Measurements from ENCODE around the gene TCERG1L.

TCERG1L gene

DNA sequence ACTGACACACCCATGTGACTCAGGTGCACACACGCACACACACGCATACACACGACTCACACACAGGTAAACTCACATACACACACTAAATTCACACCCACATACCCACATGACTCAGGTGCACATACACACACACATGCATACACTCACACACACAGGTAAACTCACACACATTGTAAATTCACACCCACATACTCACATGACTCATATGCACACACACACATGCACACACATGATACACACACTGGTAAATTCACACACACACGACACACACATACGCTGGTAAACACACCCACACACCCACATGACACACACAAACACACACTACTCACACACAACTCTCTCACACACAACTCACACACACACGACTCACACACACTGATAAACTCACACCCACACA lies 63.6 kb downstream of the TCERG1L start:
- Histone ChIP-seq H3K18ac (ENCODE audit: low read length) (no peak overlapping the region), H3K27me3 (ENCODE audit: control insufficient read depth in 3 of 3, insufficient read depth in 3 of 3, low read depth in 1 of 3, low read length in 3 of 3) (no peaks in the 10 kb centered on the region), H3K9me3 (replicated peaks in 1 of 2; ENCODE audit: control insufficient read depth in 2 of 2, insufficient read depth in 1 of 2, low read depth in 1 of 2, low read length in 2 of 2) (no peaks in the 10 kb centered on the region), H3K4me2 (ENCODE audit: insufficient read depth, low read length, poor library complexity, severe bottlenecking) (no peak overlapping the region), H3K79me1 (ENCODE audit: low read depth, low read length) (no peaks in the 10 kb centered on the region), H3K4me3 (ENCODE audit: low read length in 2 of 2) (no peak overlapping the region), H2BK12ac (ENCODE audit: low read length) (no peak overlapping the region), H3K14ac (ENCODE audit: low read length) (peak overlapping the region; percentile 14), H3K36me3 (replicated peaks in 1 of 2; ENCODE audit: control insufficient read depth in 2 of 2, insufficient read depth in 2 of 2, low read length in 2 of 2) (no peaks in the 10 kb centered on the region), H2BK120ac (ENCODE audit: low read depth, low read length) (no peak overlapping the region), H3K9ac (ENCODE audit: low read depth, low read length, poor library complexity) (no peak overlapping the region), H3K27ac (replicated peaks; ENCODE audit: low read length) (no peak overlapping the region), H3K4ac (ENCODE audit: low read length) (no peak overlapping the region), H2AK5ac (ENCODE audit: low read depth, low read length) (no peak overlapping the region), H2BK5ac (ENCODE audit: low read length) (no peak overlapping the region), H4K8ac (ENCODE audit: low read depth, low read length) (no peak overlapping the region), H3K4me1 (ENCODE audit: control insufficient read depth in 2 of 2, insufficient read depth in 1 of 2, low read depth in 1 of 2, low read length in 2 of 2) (peaks cover 0 to 13% of the 10 kb centered on the region in 2 donors), H4K91ac (ENCODE audit: low read depth, low read length, poor library complexity) (peak overlapping the region; percentile 86), H3K23ac (ENCODE audit: low read depth, low read length, poor library complexity) (no peak overlapping the region), H2BK15ac (ENCODE audit: low read length) (no peak overlapping the region), H2AFZ (ENCODE audit: low read length) (no peak overlapping the region)
- WGBS, 2 donors (ENCODE audit: extremely low coverage in 2 of 2, insufficient read length in 2 of 2, insufficient replicate concordance in 1 of 2), result 100% methylated on average over 1 of the region's 6 CpGs
- DNase-seq (ENCODE audit: low spot score), result no peak

DNA sequence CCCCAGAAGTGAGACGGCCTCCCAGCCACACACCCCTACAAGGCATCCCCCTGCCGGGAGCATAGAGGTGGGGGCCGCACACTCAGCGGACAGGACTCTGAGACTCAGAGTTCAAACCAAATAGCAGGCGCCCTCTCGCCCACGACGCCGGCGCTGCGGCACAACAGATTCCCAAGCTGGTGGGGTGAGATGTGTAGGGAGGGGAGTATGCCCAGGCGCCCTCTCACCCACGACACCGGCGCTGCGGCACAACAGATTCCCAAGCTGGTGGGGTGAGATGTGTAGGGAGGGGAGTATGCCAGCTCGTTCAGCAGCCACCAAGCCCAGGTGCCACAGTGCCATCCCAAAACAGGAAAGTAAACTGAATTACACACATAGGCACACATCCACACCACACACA lies 64.7 kb downstream of the TCERG1L start:
- no peak overlapping the region for H3K14ac ChIP-seq (ENCODE audit: low read length)
- no peaks in the 10 kb centered on the region for H3K27me3 ChIP-seq (ENCODE audit: control insufficient read depth in 3 of 3, insufficient read depth in 3 of 3, low read depth in 1 of 3, low read length in 3 of 3)
- no peak overlapping the region for H4K91ac ChIP-seq (ENCODE audit: low read depth, low read length, poor library complexity)
- H3K4ac ChIP-seq (ENCODE audit: low read length), result no peak overlapping the region
- H3K4me2 ChIP-seq (ENCODE audit: insufficient read depth, low read length, poor library complexity, severe bottlenecking), result no peak overlapping the region
- H3K9ac ChIP-seq (ENCODE audit: low read depth, low read length, poor library complexity), result no peak overlapping the region
- no peaks in the 10 kb centered on the region for H3K79me1 ChIP-seq (ENCODE audit: low read depth, low read length)
- WGBS, 2 donors (ENCODE audit: extremely low coverage in 2 of 2, insufficient read length in 2 of 2, insufficient replicate concordance in 1 of 2), result no CpG with 5 or more reads among the region's 17 CpGs
- no peak for DNase-seq (ENCODE audit: low spot score)
- no peak overlapping the region for H3K27ac ChIP-seq (replicated peaks; ENCODE audit: low read length)
- no peak overlapping the region for H2BK120ac ChIP-seq (ENCODE audit: low read depth, low read length)
- peak overlapping the region; percentile 14 for H2BK15ac ChIP-seq (ENCODE audit: low read length)
- H3K9me3 ChIP-seq (replicated peaks in 1 of 2; ENCODE audit: control insufficient read depth in 2 of 2, insufficient read depth in 1 of 2, low read depth in 1 of 2, low read length in 2 of 2), result no peaks in the 10 kb centered on the region
- peaks cover 0 to 13% of the 10 kb centered on the region in 2 donors for H3K4me1 ChIP-seq (ENCODE audit: control insufficient read depth in 2 of 2, insufficient read depth in 1 of 2, low read depth in 1 of 2, low read length in 2 of 2)
- no peaks in the 10 kb centered on the region for H3K36me3 ChIP-seq (replicated peaks in 1 of 2; ENCODE audit: control insufficient read depth in 2 of 2, insufficient read depth in 2 of 2, low read length in 2 of 2)
- no peak overlapping the region for H4K8ac ChIP-seq (ENCODE audit: low read depth, low read length)
- no peak overlapping the region for H2AK5ac ChIP-seq (ENCODE audit: low read depth, low read length)
- no peak overlapping the region for H3K4me3 ChIP-seq (ENCODE audit: low read length in 2 of 2)
- peak overlapping the region; percentile 34 for H3K18ac ChIP-seq (ENCODE audit: low read length)
- H3K23ac ChIP-seq (ENCODE audit: low read depth, low read length, poor library complexity), result peak overlapping the region; percentile 57
- no peak overlapping the region for H2BK12ac ChIP-seq (ENCODE audit: low read length)
- H2AFZ ChIP-seq (ENCODE audit: low read length), result no peak overlapping the region
- no peak overlapping the region for H2BK5ac ChIP-seq (ENCODE audit: low read length)

DNA sequence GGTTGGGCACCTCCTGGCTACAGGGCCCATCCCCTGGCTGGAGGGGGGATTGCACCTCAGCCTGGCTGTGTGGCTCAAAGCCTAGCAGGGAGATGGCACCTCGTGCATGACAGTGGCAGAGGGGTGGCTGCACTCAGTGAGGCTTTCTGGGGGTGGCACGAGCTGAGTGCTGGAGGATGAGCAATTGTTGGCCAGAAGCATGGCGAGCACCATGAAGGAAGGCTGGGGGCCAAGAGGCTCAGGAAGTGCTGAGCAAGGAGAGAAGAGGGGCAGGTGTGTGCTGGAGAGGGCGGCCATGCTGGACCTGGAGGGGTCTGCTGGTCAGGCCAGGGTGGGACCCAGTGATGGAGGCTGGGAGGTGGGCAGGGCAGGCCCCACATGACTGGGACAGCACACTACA lies 65.4 kb downstream of the TCERG1L start:
- DNase-seq (ENCODE audit: low spot score), result no peak
- H3K36me3 ChIP-seq (replicated peaks in 1 of 2; ENCODE audit: control insufficient read depth in 2 of 2, insufficient read depth in 2 of 2, low read length in 2 of 2), result no peaks in the 10 kb centered on the region

DNA sequence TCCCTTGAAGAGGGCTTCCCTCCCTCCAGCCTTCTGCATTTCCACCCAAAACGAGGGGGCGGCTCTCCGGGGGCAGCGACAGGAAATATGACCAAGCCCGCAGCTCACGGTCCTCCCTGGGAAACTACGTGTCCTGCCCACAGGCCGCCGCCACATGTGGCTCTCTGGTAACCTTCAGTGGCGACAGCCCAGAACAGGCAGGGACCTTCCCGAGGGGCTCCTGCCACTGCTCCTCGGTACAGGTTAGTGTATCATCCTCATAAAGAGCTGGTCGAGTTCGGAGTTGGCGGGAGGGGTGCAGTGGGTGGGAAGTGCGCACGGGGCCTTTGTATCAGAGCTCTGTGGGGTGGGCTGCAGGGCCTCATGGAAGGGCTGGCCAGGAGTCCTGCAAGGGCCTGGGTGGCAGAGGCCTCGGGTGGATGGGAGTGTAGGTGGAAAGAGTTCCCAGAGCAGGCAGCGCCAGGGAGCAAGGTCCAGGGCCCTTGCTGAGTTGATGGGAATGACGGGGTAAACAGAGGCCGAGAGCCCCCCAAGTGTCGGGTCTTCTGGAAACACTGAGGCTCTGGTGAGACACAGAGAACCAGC lies 66.0 kb downstream of the TCERG1L start:
- peaks cover 0 to 6% of the 10 kb centered on the region in 2 donors for H3K4me1 ChIP-seq (ENCODE audit: control insufficient read depth in 2 of 2, insufficient read depth in 1 of 2, low read depth in 1 of 2, low read length in 2 of 2)
- H2BK15ac ChIP-seq (ENCODE audit: low read length), result no peak overlapping the region
- H3K18ac ChIP-seq (ENCODE audit: low read length), result no peak overlapping the region
- H2BK120ac ChIP-seq (ENCODE audit: low read depth, low read length), result no peak overlapping the region
- no peaks in the 10 kb centered on the region for H3K36me3 ChIP-seq (replicated peaks in 1 of 2; ENCODE audit: control insufficient read depth in 2 of 2, insufficient read depth in 2 of 2, low read length in 2 of 2)
- H3K27me3 ChIP-seq (ENCODE audit: control insufficient read depth in 3 of 3, insufficient read depth in 3 of 3, low read depth in 1 of 3, low read length in 3 of 3), result no peaks in the 10 kb centered on the region
- no peak overlapping the region for H2BK5ac ChIP-seq (ENCODE audit: low read length)
- no peak overlapping the region for H4K91ac ChIP-seq (ENCODE audit: low read depth, low read length, poor library complexity)
- H3K9ac ChIP-seq (ENCODE audit: low read depth, low read length, poor library complexity), result no peak overlapping the region
- H2AK5ac ChIP-seq (ENCODE audit: low read depth, low read length), result peak overlapping the region; percentile 58
- no peak overlapping the region for H3K27ac ChIP-seq (replicated peaks; ENCODE audit: low read length)
- H3K4me2 ChIP-seq (ENCODE audit: insufficient read depth, low read length, poor library complexity, severe bottlenecking), result no peak overlapping the region
- no peak overlapping the region for H2BK12ac ChIP-seq (ENCODE audit: low read length)
- no peak overlapping the region for H4K8ac ChIP-seq (ENCODE audit: low read depth, low read length)
- H3K79me1 ChIP-seq (ENCODE audit: low read depth, low read length), result no peaks in the 10 kb centered on the region
- no peak overlapping the region for H2AFZ ChIP-seq (ENCODE audit: low read length)
- no peak overlapping the region for H3K4me3 ChIP-seq (ENCODE audit: low read length in 2 of 2)
- no CpG with 5 or more reads among the region's 22 CpGs for WGBS, 2 donors (ENCODE audit: extremely low coverage in 2 of 2, insufficient read length in 2 of 2, insufficient replicate concordance in 1 of 2)
- H3K23ac ChIP-seq (ENCODE audit: low read depth, low read length, poor library complexity), result no peak overlapping the region
- no peak for DNase-seq (ENCODE audit: low spot score)
- H3K4ac ChIP-seq (ENCODE audit: low read length), result no peak overlapping the region
- H3K9me3 ChIP-seq (replicated peaks in 1 of 2; ENCODE audit: control insufficient read depth in 2 of 2, insufficient read depth in 1 of 2, low read depth in 1 of 2, low read length in 2 of 2), result no peaks in the 10 kb centered on the region
- H3K14ac ChIP-seq (ENCODE audit: low read length), result no peak overlapping the region

More for the DNA sequence above, 65.4 kb downstream of the TCERG1L start:
- H3K23ac ChIP-seq (ENCODE audit: low read depth, low read length, poor library complexity), result peak overlapping the region; percentile 37
- WGBS, 2 donors (ENCODE audit: extremely low coverage in 2 of 2, insufficient read length in 2 of 2, insufficient replicate concordance in 1 of 2), result no CpG with 5 or more reads among the region's 4 CpGs
- H2BK5ac ChIP-seq (ENCODE audit: low read length), result no peak overlapping the region
- no peak overlapping the region for H2AFZ ChIP-seq (ENCODE audit: low read length)
- no peak overlapping the region for H3K27ac ChIP-seq (replicated peaks; ENCODE audit: low read length)
- no peaks in the 10 kb centered on the region for H3K27me3 ChIP-seq (ENCODE audit: control insufficient read depth in 3 of 3, insufficient read depth in 3 of 3, low read depth in 1 of 3, low read length in 3 of 3)
- no peak overlapping the region for H3K9ac ChIP-seq (ENCODE audit: low read depth, low read length, poor library complexity)
- no peak overlapping the region for H3K14ac ChIP-seq (ENCODE audit: low read length)
- H3K79me1 ChIP-seq (ENCODE audit: low read depth, low read length), result no peaks in the 10 kb centered on the region
- peak overlapping the region; percentile 44 for H3K4ac ChIP-seq (ENCODE audit: low read length)
- no peak overlapping the region for H2BK12ac ChIP-seq (ENCODE audit: low read length)
- H3K18ac ChIP-seq (ENCODE audit: low read length), result peak overlapping the region; percentile 53
- H2AK5ac ChIP-seq (ENCODE audit: low read depth, low read length), result peak overlapping the region; percentile 58
- H3K4me2 ChIP-seq (ENCODE audit: insufficient read depth, low read length, poor library complexity, severe bottlenecking), result no peak overlapping the region
- H2BK15ac ChIP-seq (ENCODE audit: low read length), result no peak overlapping the region
- no peak overlapping the region for H2BK120ac ChIP-seq (ENCODE audit: low read depth, low read length)
- H4K91ac ChIP-seq (ENCODE audit: low read depth, low read length, poor library complexity), result peak overlapping the region; percentile 60
- no peaks in the 10 kb centered on the region for H3K9me3 ChIP-seq (replicated peaks in 1 of 2; ENCODE audit: control insufficient read depth in 2 of 2, insufficient read depth in 1 of 2, low read depth in 1 of 2, low read length in 2 of 2)
- peak overlapping the region; percentile 50 for H4K8ac ChIP-seq (ENCODE audit: low read depth, low read length)
- no peak overlapping the region for H3K4me3 ChIP-seq (ENCODE audit: low read length in 2 of 2)
- H3K4me1 ChIP-seq (ENCODE audit: control insufficient read depth in 2 of 2, insufficient read depth in 1 of 2, low read depth in 1 of 2, low read length in 2 of 2), result peaks cover 0 to 11% of the 10 kb centered on the region in 2 donors

Data from neuronal stem cell (in vitro differentiated cells).